HG03103 (cell line): Measurements from ENCODE around the gene PTGES3L.
"Not testable (repeated sequence)": the region's sequence is repeated elsewhere in the genome, so short reads cannot be mapped to it uniquely, and the experiment has no call there.

Experiments used
- ATAC-seq: cut with Tn5 transposase; IDR thresholded peaks from one replicate; pipeline ENCODE4 v1.9.1; 2021; ENCODE audit warnings: low read depth; ENCODE audit not compliant: unreplicated experiment

PTGES3L gene

GRCh38 chr17:43014649-43015542, 35.0 kb upstream of the PTGES3L start:
- no peak for ATAC-seq

- ATAC-seq: no peak
These were observed 34.3 kb upstream of the PTGES3L start for GRCh38 chr17:43014020-43014648.

GRCh38 chr17:43013296-43013695, 33.4 kb upstream of the PTGES3L start:
- ATAC-seq: no peak

GRCh38 chr17:43011728-43012472, 32.0 kb upstream of the PTGES3L start:
- ATAC-seq: no peak

- no peak for ATAC-seq
These were observed 30.9 kb upstream of the PTGES3L start for GRCh38 chr17:43010667-43011308.

GRCh38 chr17:43006639-43007551, 27.0 kb upstream of the PTGES3L start, which contains the start of gene IFI35:
Gene IFI35, plus strand, starts transcription at chr17:43006784. Its CDS starts 164 bp downstream, at chr17:43006948.
- ATAC-seq: no peak

GRCh38 chr17:43003542-43004172, 23.8 kb upstream of the PTGES3L start:
- no peak for ATAC-seq

- not testable (repeated sequence) for ATAC-seq
These were observed 21.0 kb upstream of the PTGES3L start for GRCh38 chr17:43000894-43001293.

GRCh38 chr17:42999003-42999525, 19.2 kb upstream of the PTGES3L start:
- no peak for ATAC-seq

GRCh38 chr17:42997984-42998938, 18.4 kb upstream of the PTGES3L start, which contains the start of gene RPL27:
Gene RPL27, plus strand, starts transcription at chr17:42998419. Its CDS starts 332 bp downstream, at chr17:42998751.
- peak; percentile 83 for ATAC-seq

- no peak for ATAC-seq
These were observed 17.6 kb upstream of the PTGES3L start for GRCh38 chr17:42997390-42997983.

- ATAC-seq: not testable (repeated sequence)
These were observed 14.0 kb upstream of the PTGES3L start for GRCh38 chr17:42993913-42994312.

GRCh38 chr17:42992872-42993271, 13.0 kb upstream of the PTGES3L start:
- ATAC-seq: no peak

GRCh38 chr17:42991471-42991870, 11.6 kb upstream of the PTGES3L start:
- ATAC-seq: no peak

- ATAC-seq: no peak
These were observed 10.1 kb upstream of the PTGES3L start for GRCh38 chr17:42989726-42990652.

GRCh38 chr17:42989141-42989540, 9.3 kb upstream of the PTGES3L start:
- no peak for ATAC-seq
